ENCODE measurements around the gene SIK3.

Gene SIK3

DNA sequence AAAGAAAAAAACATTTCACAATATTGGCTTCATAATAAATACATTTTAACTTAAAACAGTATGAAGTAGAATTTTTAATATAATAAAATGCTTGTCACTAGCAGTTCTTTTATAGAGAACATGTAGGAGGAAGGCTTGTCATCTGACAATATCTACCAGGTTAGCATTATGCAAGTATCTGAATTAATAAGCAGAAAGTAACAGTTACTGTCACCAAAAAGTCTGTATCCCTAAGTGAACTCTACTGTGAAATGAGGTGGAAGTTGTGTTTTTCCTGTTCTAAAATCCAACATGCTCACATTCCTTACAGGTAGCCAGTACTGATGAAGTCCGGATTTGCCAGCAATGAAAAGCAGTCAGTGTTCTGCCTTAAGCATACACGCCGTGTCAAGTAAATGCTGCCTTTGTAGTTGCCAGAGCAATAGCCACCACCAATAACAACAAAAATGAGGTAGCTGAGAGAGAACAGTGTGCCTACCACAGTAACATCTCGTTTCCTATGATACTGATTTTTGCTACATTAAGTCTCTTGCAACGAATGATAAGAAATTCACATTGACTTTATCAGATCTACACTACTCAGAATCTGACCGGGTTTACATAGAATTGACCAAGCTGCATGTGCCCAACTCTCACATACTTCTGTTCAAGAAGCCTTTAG lies 95.5 kb downstream of the SIK3 start:
- DNase-seq = no peak

DNA sequence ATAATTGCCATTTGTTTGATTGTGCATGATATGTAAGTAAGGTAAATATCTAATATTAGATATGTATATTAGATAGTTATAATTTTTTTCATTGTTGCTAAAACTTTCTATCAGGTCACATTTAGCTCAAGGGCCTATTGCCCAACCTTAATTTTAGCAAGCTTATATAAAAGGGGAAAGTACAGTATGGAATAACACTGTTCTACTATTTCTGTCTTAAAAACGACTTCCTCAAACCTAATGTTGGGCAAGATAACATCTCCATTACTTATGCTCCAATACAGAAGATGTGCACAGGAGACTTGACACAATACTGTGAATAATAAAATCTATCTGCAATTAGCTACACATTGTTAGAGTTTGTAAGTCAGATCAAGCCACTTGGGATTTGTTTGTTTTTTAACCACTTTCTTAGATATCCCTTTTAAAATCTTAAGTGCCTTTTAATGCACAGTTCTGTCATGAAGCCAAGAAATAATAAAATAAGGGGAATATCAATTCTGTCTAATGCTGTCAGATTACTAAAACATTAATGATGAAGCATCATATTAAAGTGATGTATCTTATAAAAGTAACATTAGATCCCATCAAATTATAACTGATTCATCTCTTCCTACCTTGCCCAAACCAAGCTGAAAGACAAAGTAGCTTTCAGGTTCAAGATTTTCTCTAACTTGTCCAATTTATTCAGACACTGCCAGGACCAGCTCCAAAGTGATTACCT lies 98.1 kb downstream of the SIK3 start:
- DNase-seq = peak; percentile 88

GRCh38 chr11:116997071-116997470 lies 101.2 kb downstream of the SIK3 start:
- DNase-seq = no peak

GRCh38 chr11:116994195-116994594 lies 104.0 kb downstream of the SIK3 start:
- DNase-seq = no peak

GRCh38 chr11:116993599-116993998 lies 104.6 kb downstream of the SIK3 start:
- DNase-seq = peak; percentile 46

- no peak for DNase-seq
Measured at GRCh38 chr11:116991491-116991890, 106.7 kb downstream of the SIK3 start.

- no peak for DNase-seq
Measured at GRCh38 chr11:116990811-116991210, 107.4 kb downstream of the SIK3 start.

DNA sequence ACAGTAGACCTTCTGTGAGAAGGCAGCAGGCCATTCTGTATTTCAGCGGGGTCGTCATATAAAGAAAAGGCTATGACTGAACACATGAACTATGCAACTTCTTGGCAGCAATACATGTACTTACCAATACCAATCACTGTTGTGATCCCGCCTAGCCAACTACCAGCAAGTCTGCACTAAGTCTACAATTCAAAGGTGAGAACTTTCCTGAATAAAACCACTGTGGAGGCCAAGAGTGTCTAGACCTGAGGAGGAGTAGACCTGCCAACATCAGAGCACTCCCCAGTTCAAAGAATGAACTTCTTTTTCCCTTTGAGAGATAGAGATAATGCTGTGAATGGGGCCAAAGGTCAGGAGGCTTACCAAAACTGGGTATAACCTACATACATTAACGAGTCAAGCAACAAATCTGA lies 108.2 kb downstream of the SIK3 start:
- no peak for DNase-seq

DNA sequence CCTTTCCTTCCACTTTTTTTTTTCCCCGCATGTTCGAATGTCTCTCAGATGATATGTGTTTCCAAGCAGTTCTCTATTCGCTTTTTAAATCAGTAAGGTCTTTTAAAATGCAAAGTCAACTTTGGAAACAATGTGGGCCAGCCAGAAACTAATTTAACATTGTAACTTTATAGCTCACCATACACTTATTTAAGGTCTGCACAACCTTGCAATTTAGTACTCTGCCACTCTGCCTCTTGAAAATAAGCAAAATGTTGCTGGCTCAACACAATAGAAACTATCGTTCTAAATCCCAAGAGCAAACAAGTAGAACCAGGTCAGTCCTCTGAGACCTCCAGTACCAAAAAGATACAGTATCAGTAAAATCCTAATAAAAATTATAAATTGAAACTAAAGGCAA lies 109.0 kb downstream of the SIK3 start:
- no peak for DNase-seq

- peak; percentile 89 for DNase-seq
Measured at GRCh38 chr11:116986521-116987105, 111.6 kb downstream of the SIK3 start.

- DNase-seq = peak; percentile 87
Measured at GRCh38 chr11:116984589-116984988, 113.6 kb downstream of the SIK3 start.

- DNase-seq = peak; percentile 73
Measured at GRCh38 chr11:116984186-116984585, 114.0 kb downstream of the SIK3 start.

- DNase-seq = peak; percentile 85
Measured at GRCh38 chr11:116981266-116981885, 116.9 kb downstream of the SIK3 start.

DNA sequence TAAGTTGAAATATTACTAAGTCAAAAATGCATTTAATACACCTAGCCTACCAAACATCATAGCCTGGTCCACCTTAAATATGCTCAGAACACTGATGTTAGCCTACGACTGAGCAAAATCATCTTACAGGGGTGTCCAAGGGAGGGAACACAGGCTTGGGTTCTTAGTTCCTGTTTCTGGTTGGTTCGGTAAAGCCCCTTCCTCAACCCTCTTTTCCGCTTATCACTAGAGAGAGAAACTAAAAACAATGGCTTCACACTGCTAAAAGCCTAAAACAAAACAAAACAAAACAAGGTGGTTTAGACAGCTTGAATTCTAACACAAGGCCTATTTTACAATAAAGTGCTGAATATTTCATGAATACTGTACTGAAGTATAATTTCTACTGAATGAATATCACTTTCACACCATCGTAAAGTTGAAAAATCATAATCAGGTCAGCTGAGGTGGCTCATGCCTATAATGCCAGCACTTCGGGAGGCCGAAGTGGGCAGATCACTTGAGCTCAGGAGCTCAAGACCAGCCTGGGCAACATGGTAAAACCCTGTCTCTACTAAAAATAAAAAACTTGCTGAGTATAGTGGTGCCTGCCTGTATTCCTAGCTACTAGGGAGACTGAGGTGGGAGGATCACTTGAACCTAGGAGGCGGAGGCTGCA lies 118.0 kb downstream of the SIK3 start:
- peak; percentile 55 for DNase-seq

DNA sequence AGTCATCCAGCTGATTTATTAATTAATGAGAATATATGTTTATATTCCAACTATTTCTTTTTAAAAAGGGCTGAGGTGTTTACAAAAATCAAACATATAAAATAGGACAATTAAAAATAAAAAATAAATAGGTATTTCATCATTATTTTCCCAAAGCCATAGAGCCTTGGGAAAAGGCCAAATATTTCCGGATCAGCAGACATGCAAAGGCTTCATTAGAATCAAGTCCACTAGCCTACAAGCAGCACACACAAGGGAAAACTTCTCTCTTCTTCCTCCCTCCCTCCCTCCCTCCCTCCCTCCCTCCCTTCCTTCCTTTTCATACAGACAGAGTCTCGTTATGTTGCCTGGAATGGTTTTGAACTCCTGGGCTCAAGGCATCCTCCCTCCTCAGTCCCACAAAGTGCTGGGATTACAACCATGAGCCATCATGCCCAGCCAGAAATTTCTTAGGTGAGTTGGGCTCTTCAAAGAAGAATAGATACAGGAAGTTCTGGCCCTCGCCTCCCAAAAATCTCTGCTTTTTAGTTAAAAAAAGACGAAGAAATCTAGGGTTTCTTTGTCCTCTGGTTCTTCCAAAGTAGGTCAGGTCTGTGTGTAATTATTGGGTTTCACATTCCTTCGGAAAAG lies 121.2 kb downstream of the SIK3 start:
- DNase-seq = no peak

GRCh38 chr11:116975661-116976060 lies 122.6 kb downstream of the SIK3 start:
- DNase-seq = no peak

GRCh38 chr11:116973270-116973669 lies 125.0 kb downstream of the SIK3 start:
- no peak for DNase-seq

DNA sequence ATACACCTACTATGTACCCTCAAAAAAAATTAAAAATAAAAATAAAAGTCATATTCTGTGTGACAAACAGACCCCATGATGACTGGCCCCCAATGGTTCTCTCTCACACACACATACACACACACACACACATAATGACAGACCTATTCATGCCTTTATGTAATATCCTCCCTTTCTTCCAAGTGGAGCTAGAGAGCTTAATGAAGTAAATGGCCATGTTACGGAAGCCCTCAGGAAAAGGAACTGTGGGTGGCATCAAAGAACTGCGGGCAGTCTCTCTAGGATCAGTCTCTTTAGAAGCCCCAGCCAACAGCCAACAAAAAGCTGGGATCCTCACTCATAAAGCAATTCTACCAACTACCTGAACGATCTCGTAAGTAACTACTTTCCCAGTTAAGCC lies 125.5 kb downstream of the SIK3 start:
- DNase-seq = peak; percentile 70

- no peak for DNase-seq
Measured at GRCh38 chr11:116970485-116971292, 127.5 kb downstream of the SIK3 start.

- DNase-seq = no peak
Measured at GRCh38 chr11:116969694-116970093, 128.5 kb downstream of the SIK3 start.

GRCh38 chr11:116964269-116964668 lies 134.0 kb downstream of the SIK3 start:
- DNase-seq = no peak

DNA sequence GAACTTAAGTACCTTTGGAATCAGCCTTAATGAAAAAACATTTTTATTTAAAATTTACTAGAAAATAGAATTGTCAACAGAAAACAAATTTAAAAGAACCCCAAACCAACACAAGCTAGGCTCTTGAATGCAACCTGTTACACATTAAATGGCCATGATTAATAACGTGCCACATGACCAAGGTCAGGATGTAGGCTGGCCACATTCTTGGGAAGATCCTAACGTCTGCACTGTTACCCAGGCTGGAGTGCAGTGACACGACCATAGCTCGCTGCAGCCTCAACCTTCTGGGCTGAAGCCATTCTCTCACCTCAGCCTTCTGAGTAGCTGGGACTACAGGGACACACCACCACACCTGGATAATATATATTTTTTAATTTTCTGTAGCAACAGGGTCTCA lies 134.4 kb downstream of the SIK3 start:
- no peak for DNase-seq

Measured in suppressor macrophage treated with lipopolysaccharide for 4 hours (primary cell).